PFSK-1 (cell line): ENCODE measurements around the gene HDGFL2.

Experiments used
- POLR2AphosphoS5 ChIP-seq: IDR thresholded peaks from 2 replicates; pipeline ENCODE4 v1.6.1; 2012; ENCODE audit warnings: low read depth, mild to moderate bottlenecking, control low read depth, low read length, moderate library complexity
- SIN3A ChIP-seq: IDR thresholded peaks from 2 replicates; pipeline ENCODE4 v1.6.1; 2012; ENCODE audit warnings: mild to moderate bottlenecking, low read length, moderate library complexity, borderline replicate concordance; ENCODE audit not compliant: insufficient read depth
- TF ChIP-seq, protein P1 (sequence below), 2 experiments: IDR thresholded peaks; 2 replicates each; pipeline versions ENCODE4 v1.6.1 to v1.8.0; 2011 to 2012; ENCODE audit warnings: low read depth in 2 of 2, low read length in 2 of 2, control low read depth in 1 of 2, inconsistent platforms in 1 of 2, mild to moderate bottlenecking in 1 of 2, moderate library complexity in 1 of 2; ENCODE audit not compliant: insufficient read depth in 1 of 2

DNA sequence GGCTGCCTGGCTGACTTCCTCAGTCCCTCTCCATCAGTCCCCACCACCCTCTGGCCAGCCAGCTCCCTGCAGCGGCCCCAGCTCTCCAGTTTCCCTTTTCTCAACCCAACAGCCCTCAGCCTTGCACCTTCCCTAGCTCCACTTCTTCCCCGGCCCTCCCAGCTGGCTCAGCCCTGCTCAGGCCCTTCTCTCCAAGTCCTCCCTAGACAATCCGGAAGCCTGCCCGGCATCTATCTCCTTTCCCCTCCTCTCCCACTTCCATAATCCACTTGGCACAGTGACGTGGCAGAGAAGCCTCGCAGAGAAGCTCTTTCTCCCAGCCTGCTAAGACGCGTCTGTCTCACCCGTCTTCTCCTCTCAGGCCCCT lies 15.6 kb upstream of the HDGFL2 start:
- TF ChIP-seq SIN3A (no peak; the same call in 1 of the 2 replicates), POLR2AphosphoS5 (peak; percentile 35; the same call in 1 of the 2 replicates)
- TF ChIP-seq, protein P1, sequence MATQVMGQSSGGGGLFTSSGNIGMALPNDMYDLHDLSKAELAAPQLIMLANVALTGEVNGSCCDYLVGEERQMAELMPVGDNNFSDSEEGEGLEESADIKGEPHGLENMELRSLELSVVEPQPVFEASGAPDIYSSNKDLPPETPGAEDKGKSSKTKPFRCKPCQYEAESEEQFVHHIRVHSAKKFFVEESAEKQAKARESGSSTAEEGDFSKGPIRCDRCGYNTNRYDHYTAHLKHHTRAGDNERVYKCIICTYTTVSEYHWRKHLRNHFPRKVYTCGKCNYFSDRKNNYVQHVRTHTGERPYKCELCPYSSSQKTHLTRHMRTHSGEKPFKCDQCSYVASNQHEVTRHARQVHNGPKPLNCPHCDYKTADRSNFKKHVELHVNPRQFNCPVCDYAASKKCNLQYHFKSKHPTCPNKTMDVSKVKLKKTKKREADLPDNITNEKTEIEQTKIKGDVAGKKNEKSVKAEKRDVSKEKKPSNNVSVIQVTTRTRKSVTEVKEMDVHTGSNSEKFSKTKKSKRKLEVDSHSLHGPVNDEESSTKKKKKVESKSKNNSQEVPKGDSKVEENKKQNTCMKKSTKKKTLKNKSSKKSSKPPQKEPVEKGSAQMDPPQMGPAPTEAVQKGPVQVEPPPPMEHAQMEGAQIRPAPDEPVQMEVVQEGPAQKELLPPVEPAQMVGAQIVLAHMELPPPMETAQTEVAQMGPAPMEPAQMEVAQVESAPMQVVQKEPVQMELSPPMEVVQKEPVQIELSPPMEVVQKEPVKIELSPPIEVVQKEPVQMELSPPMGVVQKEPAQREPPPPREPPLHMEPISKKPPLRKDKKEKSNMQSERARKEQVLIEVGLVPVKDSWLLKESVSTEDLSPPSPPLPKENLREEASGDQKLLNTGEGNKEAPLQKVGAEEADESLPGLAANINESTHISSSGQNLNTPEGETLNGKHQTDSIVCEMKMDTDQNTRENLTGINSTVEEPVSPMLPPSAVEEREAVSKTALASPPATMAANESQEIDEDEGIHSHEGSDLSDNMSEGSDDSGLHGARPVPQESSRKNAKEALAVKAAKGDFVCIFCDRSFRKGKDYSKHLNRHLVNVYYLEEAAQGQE (IDR thresholded peaks at IDR 0.05; ENCODE audit: insufficient read depth in 1 of 2, low read depth in 2 of 2, low read length in 2 of 2): no peak
